ENCODE measurements around the gene ITK.
"Not testable (repeated sequence)": the region's sequence is repeated elsewhere in the genome, so short reads cannot be mapped to it uniquely, and the experiment has no call there.

ITK gene

DNA sequence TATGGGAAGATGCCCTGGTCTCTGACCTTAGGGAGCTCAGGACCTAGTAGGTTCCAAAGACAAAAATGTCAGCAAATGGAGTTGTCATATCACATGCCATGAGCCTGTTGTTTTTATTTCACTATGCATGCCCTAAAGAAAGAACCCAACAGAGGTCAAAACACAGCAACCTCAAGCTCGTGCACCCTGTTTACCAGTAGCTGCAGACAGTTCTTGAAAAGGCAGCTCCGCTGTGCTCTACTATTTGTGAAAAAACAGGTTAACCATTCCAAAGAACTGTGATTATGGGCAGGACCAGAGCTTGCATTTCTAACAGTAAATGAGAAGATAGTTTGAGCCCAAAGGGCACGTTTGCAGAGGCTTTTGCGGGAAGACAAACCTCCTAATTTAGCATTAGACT is 22.8 kb downstream of the ITK start:
- TF ChIP-seq, protein P1, sequence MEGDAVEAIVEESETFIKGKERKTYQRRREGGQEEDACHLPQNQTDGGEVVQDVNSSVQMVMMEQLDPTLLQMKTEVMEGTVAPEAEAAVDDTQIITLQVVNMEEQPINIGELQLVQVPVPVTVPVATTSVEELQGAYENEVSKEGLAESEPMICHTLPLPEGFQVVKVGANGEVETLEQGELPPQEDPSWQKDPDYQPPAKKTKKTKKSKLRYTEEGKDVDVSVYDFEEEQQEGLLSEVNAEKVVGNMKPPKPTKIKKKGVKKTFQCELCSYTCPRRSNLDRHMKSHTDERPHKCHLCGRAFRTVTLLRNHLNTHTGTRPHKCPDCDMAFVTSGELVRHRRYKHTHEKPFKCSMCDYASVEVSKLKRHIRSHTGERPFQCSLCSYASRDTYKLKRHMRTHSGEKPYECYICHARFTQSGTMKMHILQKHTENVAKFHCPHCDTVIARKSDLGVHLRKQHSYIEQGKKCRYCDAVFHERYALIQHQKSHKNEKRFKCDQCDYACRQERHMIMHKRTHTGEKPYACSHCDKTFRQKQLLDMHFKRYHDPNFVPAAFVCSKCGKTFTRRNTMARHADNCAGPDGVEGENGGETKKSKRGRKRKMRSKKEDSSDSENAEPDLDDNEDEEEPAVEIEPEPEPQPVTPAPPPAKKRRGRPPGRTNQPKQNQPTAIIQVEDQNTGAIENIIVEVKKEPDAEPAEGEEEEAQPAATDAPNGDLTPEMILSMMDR (IDR thresholded peaks at IDR 0.05; ENCODE audit: extremely low read depth, insufficient read depth, missing control alignments), result no peak
- DNase-seq (ENCODE audit: low spot score), result no peak
- in situ Hi-C loops (cut with MboI; ENCODE audit: low pct_unique_long_range_greater_than_20kb, low sequenced_read_pairs, unreplicated experiment), result no loop called here

DNA sequence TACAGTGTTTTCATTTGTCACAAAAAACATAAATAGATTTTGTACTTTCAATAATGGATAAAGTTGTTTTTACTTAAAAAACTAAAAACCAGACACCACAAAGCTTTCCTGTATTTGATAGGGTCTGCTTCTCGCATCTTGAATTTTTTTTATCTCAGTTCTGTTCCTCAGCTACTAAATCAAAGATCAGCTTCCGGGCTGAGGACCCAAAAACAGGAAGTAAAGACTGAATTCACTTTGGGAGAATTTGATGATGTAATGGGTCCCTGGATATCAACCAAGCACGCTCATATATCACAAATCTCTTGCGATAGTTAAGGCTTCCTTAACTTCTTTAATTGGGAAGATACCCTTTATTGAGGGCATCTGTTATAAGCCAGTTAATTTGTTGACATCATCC is 24.1 kb downstream of the ITK start:
- DNase-seq (ENCODE audit: low spot score), result no peak
- in situ Hi-C loops (cut with MboI; ENCODE audit: low pct_unique_long_range_greater_than_20kb, low sequenced_read_pairs, unreplicated experiment), result no loop called here
- TF ChIP-seq, protein P1 (IDR thresholded peaks at IDR 0.05; ENCODE audit: extremely low read depth, insufficient read depth, missing control alignments), result no peak

DNA sequence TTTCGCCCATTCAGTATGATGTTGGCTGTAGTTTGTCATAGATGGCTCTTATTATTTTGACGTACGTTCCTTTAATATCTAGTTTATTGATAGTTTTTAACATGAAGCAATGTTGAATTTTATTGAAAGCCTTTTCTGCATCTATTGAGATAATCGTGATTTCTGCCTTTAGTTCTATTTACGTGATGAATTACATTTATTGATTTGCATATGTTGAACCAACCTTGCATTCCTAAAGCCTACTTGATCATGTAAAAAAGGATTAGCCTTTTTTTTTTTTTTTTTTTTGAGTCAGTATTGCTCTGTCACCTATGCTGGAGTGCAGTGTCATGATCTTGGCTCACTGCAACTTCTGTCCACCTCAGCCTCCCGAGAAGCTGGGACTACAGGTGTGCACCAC is 25.1 kb downstream of the ITK start:
- no peak for DNase-seq (ENCODE audit: low spot score)
- in situ Hi-C loops (cut with MboI; ENCODE audit: low pct_unique_long_range_greater_than_20kb, low sequenced_read_pairs, unreplicated experiment), result no loop called here
- TF ChIP-seq, protein P1 (IDR thresholded peaks at IDR 0.05; ENCODE audit: extremely low read depth, insufficient read depth, missing control alignments), result no peak

DNA sequence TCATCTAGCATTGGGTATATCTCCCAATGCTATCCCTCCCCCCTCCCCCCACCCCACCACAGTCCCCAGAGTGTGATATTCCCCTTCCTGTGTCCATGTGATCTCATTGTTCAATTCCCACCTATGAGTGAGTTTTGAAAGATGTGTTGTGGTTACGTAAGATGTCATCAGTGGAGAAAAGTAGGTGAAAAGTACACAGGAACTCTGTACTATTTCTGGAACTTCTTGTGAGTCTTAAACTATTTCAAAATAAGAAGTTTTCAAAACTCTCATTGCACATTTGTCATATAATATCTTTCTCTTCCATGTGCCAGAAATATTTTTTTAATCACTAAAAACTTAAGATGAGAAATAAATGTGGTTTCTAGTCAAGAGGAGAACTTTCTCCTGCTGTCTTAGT is 30.0 kb downstream of the ITK start:
- in situ Hi-C loops (cut with MboI; ENCODE audit: low pct_unique_long_range_greater_than_20kb, low sequenced_read_pairs, unreplicated experiment); DNase-seq (ENCODE audit: low spot score): not testable (repeated sequence)

DNA sequence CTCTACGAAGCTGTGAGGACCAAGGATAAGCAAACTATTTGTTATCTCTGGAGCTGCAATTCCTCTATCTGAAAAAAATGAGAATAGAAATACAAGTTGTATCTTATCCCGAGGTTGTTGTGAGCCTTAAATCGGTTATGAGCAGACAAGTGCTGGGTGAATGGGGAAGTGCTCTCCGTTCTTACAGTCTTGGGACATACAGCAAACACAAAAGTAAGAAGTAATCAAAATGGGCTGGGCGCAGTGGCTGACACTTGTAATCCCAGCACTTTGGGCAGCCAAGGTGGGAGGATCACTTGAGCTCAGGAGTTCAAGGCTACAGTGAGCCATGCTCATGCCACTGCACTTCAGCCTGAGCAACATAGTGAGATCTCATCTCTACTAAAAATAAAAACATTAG is 31.7 kb downstream of the ITK start:
- in situ Hi-C loops (cut with MboI; ENCODE audit: low pct_unique_long_range_greater_than_20kb, low sequenced_read_pairs, unreplicated experiment), result no loop called here
- TF ChIP-seq, protein P1 (IDR thresholded peaks at IDR 0.05; ENCODE audit: extremely low read depth, insufficient read depth, missing control alignments), result no peak
- DNase-seq (ENCODE audit: low spot score), result no peak

DNA sequence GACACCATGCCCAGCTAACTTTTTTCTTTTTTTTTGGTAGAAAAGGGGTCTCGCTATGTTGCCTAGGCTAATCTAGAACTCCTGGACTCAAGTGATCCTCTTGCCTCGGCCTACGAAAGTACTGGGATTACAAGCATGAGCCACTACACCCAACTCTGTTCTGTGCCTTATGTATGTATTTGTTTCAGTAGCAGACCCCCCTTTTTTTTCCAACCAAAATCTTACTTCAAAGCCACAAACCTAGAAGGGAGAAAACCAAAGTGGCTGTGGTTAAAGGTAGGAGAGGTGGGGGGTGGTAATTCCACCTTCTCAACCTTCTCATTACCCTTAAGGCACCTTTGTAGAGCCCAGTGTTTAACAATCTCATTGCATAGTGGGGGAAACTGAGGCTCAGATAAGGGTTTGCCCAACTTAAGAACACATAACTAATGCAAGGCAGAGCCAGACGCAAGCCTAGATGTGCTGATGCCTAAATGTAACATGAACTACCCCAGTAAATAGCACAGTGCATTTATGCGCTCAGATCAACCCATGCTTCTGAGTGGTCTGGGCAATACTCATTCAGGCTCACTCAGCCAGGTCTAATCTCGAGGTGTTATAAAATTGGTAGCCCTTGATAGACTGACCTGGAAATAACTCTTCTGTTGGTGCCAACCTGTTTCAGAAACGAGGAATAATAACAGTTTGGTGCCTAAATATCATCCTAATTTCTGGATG is 33.0 kb downstream of the ITK start:
- TF ChIP-seq, protein P1 (IDR thresholded peaks at IDR 0.05; ENCODE audit: extremely low read depth, insufficient read depth, missing control alignments), result no peak
- DNase-seq (ENCODE audit: low spot score), result no peak
- in situ Hi-C loops (cut with MboI; ENCODE audit: low pct_unique_long_range_greater_than_20kb, low sequenced_read_pairs, unreplicated experiment), result no loop called here

DNA sequence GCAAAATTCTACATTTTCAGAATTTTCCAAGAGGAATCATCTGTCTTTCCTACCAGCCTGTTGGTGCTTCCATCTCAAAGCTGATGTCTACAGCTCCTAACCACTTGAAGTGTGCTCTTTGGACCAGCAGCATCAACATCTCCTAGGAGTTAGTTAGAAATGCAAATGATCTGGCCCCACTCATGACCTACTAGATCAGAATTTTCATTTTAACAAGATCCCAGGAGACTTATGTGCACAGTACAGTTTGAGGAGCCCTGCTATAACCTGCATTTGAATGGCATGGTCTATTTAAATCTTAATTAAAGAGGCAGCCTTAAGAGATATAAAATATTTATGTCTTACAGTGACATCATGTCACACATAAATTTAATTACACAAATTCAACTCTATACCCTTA is 33.8 kb downstream of the ITK start:
- TF ChIP-seq, protein P1 (IDR thresholded peaks at IDR 0.05; ENCODE audit: extremely low read depth, insufficient read depth, missing control alignments), result no peak
- DNase-seq (ENCODE audit: low spot score), result no peak
- in situ Hi-C loops (cut with MboI; ENCODE audit: low pct_unique_long_range_greater_than_20kb, low sequenced_read_pairs, unreplicated experiment), result no loop called here
